Measurements from ENCODE around the gene MFAP5.
"Not testable (repeated sequence)": the region's sequence is repeated elsewhere in the genome, so short reads cannot be mapped to it uniquely, and the experiment has no call there.

Gene MFAP5

DNA sequence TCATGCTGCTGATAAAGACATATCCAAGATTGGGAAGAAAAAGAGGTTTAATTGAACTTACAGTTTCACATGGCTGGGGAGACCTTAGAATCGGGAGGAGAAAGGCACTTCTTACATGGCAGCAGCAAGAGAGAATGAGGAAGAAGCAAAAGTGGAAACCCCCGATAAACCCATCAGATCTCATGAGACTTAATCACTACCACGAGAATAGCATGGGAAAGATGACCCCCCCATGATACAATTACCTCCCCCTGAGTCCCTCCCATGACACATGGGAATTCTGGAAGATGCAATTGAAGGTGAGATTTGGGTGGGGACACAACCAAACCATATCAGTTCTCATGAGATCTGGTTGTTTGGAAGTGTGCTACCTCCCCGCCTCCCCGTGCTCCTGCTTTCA, 9.8 kb upstream of the MFAP5 start:
- no peak for DNase-seq

DNA sequence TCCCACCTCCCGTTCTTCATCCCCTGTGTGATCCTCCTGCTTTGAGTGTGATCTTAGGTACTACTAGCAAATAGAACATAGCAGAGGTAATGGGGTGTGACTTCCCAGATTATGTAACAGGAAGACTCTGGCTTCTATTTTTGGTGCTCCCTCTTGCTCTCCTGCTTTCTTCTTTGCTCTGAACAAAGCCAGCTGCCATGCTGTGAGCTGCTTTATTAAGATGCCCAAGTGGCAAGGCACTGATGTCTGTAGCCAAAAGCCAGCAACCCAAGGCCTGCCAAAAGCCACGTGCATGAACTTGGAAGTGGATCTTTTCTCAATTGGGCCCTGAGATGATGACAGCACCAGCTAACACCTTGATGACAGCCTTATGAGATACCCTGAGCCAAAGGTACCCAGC, 5.8 kb upstream of the MFAP5 start:
- no peak for DNase-seq

DNA sequence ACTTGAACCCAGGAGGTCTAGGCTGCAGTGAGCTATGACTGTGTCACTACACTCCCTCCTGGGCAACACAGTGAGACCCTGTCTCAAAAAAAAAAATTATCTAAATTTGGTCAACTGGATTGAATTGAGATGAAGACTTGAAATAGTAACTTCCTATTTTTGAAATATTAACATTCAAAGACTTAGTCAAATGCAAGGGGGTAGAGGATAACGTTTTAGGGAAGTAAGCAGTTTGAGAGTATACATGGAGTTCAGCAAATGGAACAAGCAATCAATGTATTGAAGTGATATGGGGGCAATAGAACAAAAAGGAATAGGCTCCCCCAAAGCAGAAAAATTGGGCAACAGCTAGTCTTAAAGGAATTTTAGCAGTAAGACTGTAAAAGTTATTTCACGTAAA, 4.6 kb upstream of the MFAP5 start:
- peak; percentile 21 for DNase-seq

DNA sequence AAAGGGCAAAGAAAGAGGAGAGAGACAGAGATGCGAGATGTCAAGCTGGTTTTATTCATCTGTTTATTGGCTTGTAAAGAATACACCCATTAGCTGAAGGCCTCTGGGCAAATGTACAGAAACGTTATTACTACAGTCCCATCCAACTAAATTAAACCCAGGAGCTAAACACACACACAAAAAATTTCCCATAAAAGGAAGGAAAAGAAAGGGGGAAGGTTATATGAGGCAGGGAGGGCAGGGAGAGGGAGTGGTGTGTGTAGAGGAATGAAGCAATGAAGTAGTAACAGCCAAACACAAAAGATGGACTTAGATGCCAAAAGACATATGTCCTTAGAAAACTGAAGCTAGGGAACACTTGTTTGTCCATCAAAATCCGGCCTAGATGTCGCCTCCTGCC, 3.1 kb upstream of the MFAP5 start:
- no peak for DNase-seq

DNA sequence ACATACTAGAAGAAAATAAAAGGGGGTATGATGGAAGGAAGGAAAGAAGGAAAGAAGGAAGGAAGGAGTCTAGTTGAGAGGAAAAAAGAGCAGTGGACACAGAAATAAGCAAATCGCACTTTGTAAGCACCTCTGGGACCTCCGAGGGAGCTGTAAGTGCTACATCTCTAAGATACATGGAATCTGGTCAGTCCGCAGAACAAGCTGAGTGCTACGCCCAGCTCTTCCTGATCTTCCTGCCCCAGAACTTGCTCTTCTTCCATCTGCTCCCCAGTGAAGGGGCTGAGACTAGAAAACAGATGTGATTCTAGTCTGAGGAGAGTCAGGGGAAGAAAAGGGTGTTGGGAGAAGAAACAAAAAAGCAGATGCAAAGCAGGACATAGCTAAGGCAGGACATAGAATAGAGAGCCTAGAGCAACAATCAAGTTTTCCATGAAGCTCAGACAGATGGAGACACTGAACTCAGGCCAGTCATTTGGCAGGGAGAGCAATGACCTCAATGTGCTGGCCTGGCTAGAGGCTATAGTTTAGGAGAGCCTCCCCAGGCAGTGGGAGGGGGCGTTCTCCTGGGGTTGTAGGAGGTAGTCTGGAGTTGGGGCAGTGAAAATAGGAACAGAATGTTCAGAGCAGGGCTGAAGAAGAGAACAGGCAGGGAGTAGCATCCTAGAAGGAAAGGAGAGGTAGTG, 1.7 kb upstream of the MFAP5 start:
- DNase-seq = no peak

DNA sequence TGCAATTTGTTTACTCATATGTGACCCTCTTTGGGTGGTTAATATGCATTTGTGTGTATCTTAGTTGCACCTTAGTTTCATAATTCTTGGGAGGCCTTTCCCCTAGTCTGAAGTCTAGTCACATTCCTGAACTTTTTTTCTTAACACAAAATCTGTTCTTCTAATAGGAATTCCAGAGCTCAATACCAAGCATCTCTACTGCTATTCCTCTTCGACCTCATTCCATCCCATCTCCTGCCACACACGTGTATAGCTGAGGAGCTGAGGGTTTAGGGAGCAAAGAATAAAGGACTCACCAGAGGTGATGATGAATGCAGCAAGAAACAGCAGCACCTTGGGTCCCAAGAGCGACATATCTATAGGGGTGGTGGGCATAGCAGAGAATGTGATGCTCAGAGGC, 875 bp downstream of the MFAP5 start:
- DNase-seq = no peak

DNA sequence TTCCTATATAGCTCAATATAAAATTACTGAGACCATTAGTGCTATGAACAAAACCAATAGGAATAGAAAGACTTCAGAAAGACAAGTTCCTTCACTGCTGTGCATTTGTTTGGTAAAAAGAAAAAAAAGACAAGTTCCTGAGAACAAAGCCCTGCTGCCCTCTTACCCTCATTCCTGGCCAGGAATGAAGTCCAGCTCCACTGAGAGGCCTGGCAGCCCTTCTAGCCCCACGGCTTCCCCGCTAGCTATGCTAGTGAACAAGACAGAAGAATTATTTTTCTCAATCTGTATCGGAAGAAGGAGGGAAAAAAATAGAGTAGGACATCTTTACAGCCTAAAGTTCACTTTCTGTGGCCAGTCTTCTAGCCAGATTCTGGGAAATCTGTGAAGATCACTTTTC, 1.6 kb downstream of the MFAP5 start:
- DNase-seq = no peak

DNA sequence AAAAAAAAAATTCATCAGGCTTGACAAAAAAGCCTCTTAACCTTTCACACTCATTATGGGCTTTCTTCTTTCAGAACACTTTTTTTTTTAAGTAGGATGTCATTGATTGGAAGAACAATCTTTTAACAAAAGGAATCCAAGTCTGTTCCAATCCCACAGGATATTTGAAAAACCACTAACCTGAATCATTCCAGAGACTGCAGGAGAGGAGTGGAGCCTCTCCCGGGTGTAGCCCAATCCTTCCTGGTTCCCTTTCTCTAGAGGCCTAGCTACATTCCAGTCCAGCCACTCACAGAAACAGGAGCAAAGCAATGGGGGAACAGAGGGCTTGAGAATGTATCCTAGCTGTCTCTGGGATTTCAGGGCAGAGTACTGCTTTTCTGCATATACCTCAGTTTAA, 4.3 kb downstream of the MFAP5 start:
- no peak for DNase-seq

DNA sequence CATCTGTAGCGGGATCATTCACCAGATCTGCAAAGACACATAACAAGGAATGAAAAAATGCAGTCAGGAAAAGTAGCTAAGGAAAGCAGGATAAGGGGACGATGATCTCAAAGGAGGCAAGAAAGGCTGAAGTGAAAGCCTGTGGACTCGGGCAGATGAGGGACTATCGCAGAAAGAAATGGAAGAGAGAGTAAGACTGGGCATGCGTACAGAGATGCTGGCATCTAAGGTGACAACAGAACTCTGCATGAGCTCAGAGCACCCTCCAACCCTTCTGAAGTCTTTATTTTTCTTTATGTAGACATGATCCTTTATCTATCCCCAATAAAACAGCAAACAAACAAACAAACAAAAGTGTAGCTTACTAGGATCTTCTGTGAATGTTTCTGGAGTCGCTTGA, 7.2 kb downstream of the MFAP5 start:
- no peak for DNase-seq

DNA sequence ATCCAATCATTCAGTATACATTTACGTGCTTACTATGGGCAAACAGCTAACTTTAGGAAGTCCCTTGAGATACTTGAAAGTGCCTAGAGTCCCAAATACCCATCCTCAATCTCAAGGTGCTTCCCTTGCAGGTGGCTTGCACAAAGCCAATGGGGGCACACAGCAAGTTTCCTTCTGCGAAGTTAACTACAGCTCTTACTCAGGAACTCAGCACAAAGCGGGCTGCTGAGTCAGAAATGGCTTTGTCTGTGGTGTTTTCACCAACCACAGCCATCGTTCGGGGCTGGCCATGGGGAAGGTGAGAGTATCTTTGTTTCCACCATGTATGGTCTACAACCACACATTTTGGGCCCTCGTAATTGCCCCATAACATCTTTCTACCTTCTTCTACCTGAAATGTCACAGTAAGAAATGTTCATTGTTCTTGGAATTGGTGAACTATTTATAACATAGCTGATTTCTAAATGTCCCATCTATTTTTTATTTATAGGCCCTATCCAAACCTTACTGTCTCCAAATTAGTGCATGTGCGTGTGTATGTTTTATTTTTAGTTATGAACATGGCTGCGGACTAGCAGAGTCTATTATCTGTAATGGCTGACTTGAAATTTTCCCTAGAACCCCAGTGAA, 13.9 kb downstream of the MFAP5 start:
- no peak for DNase-seq

DNA sequence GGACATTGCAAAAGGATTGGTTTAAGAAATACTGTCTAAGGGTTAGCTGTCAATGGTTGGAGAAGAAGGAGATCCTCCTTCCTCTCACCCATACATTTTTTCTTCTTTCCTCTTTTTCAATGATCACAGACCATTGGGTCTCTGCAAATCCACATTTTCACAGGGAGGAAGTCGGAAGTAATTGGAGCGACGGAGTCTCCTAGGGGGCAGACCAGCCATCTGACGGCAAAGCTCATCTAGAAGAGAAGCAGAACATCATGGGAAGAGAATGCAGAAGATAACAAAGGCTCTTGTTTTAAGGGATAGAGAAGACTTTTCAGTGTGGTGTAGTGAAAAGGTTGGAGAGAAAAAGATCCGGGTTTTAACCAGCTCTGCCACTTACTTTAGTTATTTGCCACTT, 14.7 kb downstream of the MFAP5 start:
- no peak for DNase-seq

DNA sequence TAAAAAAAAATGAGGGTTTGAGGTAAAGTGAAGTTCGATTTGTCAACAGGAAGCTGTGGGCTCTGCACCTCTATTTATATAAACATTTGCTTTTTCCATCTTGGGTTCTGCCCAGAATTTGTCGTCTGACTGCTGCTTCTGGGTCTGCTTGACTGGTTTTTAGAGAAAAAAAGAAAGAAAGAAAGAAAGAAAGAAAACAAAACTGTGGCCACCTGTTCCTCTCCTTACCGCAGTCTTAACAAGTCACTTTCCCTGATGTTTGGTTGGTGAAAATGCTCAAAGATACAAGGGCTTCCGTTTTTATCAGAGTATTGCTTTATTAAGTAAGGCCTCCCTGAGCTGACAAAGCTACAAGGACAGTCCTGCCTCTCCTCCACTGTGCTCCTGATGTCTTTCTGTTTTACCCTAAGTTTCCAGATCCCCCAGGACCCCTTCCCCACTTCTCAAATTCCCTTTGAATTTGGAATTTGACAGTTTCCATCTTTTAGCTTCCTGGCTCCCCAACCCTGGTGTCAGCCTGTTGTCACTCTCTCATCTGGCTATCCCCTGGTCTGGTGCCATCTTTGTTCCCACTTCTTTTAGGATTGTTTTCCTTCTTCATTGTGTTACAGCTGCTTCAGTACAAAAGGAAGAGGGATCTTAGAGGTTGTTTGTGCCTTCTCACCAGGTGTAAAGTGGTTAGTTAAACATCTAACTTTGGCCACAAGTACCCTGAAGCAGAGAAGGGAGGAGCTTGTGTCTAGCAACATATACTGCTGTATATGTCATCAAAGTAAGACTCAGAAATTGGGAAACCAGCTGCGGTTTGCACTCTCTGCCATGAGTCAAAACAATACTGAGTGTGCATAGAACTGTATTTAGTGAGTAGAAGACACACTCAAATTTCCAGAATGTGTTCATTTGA, 18.0 kb downstream of the MFAP5 start:
- DNase-seq = no peak

DNA sequence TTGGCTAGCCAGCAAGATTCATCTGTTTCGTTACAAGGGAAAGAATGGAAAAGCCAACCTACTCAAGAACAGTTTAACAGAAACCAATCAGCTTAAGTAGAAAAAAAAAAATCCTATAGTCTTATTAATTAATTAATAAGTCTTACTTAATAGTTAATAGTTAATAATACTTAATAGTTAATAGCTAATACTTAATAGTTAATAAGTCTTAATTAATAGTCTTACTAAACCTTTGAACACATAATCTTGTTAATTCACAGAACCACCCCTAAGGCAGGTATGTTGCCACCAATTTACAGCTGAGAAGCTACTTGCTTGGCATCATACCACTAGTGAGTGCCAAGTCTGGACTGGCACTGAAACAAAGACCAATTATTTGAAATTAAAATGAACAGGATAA, 19.9 kb downstream of the MFAP5 start:
- DNase-seq = no peak

DNA sequence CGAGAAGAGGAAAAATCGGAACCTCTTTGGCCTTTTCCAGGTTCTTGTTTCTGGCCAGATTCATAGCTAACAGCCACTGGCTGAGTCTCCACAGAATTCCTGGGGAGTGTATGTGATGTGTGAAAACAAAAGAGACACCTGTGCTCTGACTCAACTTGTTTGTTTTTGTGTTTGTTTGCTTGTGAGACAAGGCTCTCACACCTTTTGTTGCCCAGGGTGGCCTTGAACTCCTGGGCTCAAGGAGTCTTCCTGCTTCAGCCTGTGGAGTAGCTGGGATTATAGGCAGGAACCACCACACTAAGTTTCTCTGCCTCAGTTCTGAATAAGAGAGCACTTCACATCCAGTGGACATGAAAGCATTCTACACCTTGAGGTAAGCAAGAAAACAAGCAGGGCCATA, 22.7 kb downstream of the MFAP5 start:
- no peak for DNase-seq

DNA sequence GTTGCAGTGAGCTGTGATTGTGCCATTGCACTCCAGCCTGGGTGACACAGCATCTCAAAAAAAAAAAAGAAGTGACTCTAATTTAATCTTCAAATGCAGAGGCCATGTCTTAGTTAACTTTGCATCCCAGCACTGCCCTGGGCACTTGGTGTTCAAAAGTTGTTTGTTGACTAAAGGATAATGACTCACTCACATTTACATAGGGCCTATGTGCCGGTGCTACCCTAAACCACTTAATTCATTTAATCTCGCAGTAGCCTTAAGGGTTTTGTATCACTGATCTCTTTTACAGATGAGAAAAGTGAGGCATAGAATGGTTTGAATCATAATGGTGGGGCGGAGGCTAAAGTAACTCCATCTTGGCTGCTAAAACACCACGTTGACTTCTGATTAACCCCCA, 23.7 kb downstream of the MFAP5 start:
- DNase-seq = no peak

DNA sequence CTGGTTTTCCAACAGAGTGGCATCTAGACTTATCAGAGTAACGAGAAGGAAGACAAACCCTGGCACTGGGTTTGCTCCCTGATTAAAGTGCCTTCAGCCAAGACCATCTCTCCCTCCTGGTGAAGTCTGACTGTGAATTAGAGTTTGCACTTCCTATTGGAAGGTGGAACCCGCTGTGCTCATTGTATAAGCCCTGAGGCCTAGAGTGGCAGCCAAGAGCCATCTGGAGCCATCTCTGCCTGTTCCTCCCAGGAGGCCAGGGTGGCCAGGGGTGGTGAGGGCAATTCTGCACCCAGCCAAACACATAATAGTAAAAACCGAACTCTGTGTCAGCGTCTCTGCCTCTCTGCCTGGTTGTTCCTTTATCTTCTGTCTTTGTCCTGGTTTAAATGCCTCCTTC, 25.0 kb downstream of the MFAP5 start:
- no peak for DNase-seq

DNA sequence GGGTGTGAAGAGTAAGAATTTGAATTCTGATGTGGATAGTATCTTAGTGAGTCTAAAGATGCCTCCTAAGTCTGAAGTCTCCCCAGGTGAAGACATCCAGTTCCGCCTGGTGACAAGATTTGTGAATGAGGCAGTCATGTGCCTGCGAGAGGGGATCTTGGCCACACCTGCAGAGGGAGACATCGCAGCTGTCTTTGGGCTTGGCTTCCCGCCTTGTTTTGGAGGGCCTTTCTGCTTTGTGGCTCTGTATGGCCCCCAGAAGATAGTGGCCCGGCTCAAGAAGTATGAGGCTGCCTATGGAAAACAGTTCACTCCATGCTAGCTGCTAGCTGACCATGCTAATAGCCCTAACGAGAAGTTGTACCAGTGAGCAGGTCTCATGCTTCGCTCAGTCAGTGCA, 25.4 kb downstream of the MFAP5 start:
- no peak for DNase-seq

DNA sequence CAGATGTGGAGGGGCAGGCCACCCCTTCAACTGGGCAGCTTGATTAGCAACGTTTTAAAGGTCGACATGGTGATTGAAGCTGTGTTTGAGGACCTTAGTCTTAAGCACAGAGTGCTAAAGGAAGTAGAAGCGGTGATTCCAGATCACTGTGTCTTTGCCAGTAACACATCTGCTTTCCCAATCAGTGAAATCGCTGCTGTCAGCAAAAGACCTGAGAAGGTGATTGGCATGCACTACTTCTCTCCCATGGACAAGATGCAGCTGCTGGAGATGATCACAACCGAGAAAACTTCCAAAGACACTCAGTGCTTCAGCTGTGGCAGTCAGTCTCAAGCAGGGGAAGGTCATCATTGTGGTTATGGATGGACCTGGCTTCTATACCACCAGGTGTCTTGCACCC, 26.0 kb downstream of the MFAP5 start:
- DNase-seq = no peak

DNA sequence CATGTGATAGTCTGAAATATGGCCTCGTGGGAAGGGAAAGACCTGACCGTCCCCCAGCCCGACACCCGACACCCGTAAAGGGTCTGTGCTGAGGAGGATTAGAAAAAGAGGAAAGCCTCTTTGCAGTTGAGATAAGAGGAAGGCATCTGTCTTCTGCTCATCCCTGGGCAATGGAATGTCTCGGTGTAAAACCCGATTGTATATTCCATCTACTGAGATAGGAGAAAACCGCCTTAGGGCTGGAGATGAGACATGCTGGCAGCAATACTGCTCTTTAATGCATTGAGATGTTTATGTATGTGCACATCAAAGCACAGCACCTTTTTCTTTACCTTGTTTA, 26.6 kb downstream of the MFAP5 start:
- not testable (repeated sequence) for DNase-seq

DNA sequence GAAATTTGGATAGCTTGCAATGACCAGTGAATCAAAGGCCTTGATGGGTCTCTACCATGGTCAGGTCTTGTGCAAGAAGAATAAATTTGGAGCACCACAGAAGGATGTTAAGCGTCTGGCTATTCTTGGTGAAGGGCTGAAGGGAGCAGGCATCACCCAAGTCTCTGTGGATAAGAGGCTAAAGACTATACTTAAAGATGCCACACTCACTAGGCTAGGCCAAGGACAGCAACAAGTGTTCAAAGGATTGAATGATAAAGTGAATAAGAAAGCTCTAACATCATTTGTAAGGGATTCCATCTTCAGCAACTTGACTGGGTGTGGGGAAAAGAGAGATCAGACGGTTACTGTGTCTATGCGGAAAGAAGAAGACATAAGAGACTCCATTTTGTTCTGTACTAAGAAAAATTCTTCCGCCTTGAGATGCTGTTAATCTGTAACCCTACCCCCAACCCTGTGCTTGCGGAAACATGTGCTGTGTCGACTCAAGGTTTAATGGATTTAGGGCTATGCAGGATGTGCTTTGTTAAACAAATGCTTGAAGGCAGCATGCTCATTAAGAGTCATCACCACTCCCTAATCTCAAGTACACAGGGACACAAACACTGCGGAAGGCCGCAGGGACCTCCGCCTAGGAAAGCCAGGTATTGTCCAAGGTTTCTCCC, 27.2 kb downstream of the MFAP5 start:
- DNase-seq = not testable (repeated sequence)

DNA sequence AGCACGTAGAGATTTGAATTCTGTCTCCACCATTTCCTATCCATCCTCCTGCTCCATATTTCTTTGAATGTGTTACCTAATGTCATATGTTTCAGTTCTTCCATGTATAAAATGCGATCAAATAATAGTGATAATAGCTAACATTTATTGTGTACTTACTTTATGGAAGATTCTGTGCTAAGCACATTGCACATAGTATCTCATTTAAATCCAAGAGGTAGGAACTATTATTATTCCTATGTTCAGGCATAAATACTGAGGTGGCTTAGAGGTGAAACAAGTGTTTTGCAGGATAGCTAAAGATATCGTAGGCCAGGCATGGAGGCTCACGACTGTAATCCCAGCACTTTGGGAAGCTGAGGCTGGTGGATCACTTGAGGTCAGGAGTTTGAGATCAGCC, 32.5 kb downstream of the MFAP5 start:
- DNase-seq = no peak

DNA sequence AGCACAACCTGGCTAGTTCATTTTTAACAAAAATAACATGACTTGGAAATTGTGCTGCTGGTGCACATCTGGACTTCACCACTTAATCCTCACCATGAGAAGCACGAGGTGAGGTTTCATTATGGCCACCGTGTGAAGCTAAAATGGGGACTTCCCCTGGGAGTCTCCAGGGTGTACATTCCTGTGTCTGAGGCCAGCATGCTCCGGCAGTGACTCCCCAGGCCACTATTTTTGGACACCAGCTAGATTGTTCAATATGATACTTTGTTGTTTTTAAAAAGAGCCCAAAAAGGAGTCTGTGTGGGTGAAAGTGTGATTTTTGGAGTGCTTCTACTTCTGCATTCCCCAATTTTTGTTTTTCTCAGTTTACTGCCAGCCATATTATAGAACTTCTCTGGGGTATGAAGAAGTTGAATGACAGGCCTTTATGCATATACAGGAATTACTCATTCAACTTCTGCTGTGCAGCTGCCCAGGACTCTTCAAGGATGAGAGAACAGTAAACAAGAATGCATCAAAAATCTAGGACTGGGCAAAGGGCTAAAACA, 33.1 kb downstream of the MFAP5 start:
- DNase-seq = no peak

DNA sequence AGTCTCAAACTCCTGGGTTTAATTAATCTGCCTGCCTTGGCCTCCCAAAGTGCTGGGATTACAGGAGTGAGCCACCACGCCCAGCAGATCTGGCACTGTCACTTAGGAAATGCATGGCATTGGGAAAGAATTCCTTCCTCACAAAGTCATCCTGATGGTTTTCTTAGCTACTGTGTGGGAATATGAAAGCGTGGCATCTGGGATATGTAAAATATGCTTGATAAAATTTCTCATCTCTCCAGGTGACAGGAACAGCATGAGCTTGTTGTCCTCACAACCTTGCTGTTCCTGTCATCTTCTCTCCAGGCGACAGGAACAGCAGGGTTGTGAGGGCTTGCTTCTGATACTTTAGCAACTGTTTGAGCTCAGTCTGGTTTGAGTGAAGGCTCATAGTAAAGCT, 33.9 kb downstream of the MFAP5 start:
- no peak for DNase-seq
